Central memory CD8-positive, alpha-beta T cell (primary cell): ENCODE results near the gene IQGAP2.

Experiments
- ATAC-seq: fragments of 150-1000 bp; cut with Tn5 transposase; replicated peaks from 2 replicates; pipeline ENCODE4 v1.10.0; 2022; ENCODE audit warnings: mild to moderate bottlenecking, moderate FRiP score, moderate number of reproducible peaks; ENCODE audit not compliant: poor library complexity, severe bottlenecking; ENCODE audit errors: extremely low read depth
- DNase-seq, 2 donors: peaks; one replicate each; pipeline ENCODE4 v3.0.0; 2021; ENCODE audit warnings: low spot score in 2 of 2
- H3K27ac Mint-ChIP-seq: one replicate; pipeline ENCODE4 v1.8.0; 2022; ENCODE audit warnings: low read depth, mild to moderate bottlenecking, moderate library complexity, mixed read lengths
- H3K27me3 Mint-ChIP-seq: one replicate; pipeline ENCODE4 v1.8.0; 2022; ENCODE audit warnings: mixed read lengths
- H3K36me3 Mint-ChIP-seq: one replicate; pipeline ENCODE4 v1.8.0; 2022; ENCODE audit warnings: mild to moderate bottlenecking, moderate library complexity, mixed read lengths; ENCODE audit not compliant: insufficient read depth
- H3K4me1 Mint-ChIP-seq: one replicate; pipeline ENCODE4 v1.8.0; 2022; ENCODE audit warnings: mixed read lengths
- H3K4me3 Mint-ChIP-seq: one replicate; pipeline ENCODE4 v1.8.0; 2022; ENCODE audit warnings: mild to moderate bottlenecking, moderate library complexity, mixed read lengths
- H3K9me3 Mint-ChIP-seq: one replicate; pipeline ENCODE4 v1.8.0; 2022; ENCODE audit warnings: mixed read lengths

Gene IQGAP2

GRCh38 chr5:76492819-76493189, 89.7 kb downstream of the IQGAP2 start:
- Mint-ChIP-seq H3K9me3 (no peaks in the 10 kb centered on the region), H3K36me3 (peaks cover 13% of the 10 kb centered on the region), H3K4me3 (no peak overlapping the region), H3K27me3 (no peaks in the 10 kb centered on the region), H3K27ac (peak overlapping the region; percentile 42), H3K4me1 (peaks cover 83% of the 10 kb centered on the region)
- no peak for DNase-seq
- ATAC-seq: no peak

GRCh38 chr5:76493190-76493837, 90.2 kb downstream of the IQGAP2 start:
- Mint-ChIP-seq H3K4me1 (peaks cover 82% of the 10 kb centered on the region), H3K36me3 (peaks cover 13% of the 10 kb centered on the region), H3K27me3 (no peaks in the 10 kb centered on the region), H3K27ac (peak overlapping the region; percentile 42), H3K4me3 (no peak overlapping the region), H3K9me3 (no peaks in the 10 kb centered on the region)
- DNase-seq: no peak
- ATAC-seq: no peak

GRCh38 chr5:76494201-76494600, 91.1 kb downstream of the IQGAP2 start:
- ATAC-seq (no peak), DNase-seq (no peak)
- Mint-ChIP-seq H3K36me3 (peaks cover 13% of the 10 kb centered on the region), H3K27ac (peak overlapping the region; percentile 79), H3K4me3 (no peak overlapping the region), H3K27me3 (no peaks in the 10 kb centered on the region), H3K9me3 (no peaks in the 10 kb centered on the region), H3K4me1 (peaks cover 80% of the 10 kb centered on the region)

GRCh38 chr5:76495870-76496269, 92.8 kb downstream of the IQGAP2 start:
- Mint-ChIP-seq H3K4me3 (no peak overlapping the region), H3K9me3 (no peaks in the 10 kb centered on the region), H3K36me3 (peaks cover 11% of the 10 kb centered on the region), H3K4me1 (peaks cover 80% of the 10 kb centered on the region), H3K27me3 (no peaks in the 10 kb centered on the region), H3K27ac (peak overlapping the region; percentile 4)
- DNase-seq: no peak
- ATAC-seq: no peak

GRCh38 chr5:76497065-76497460, 94.0 kb downstream of the IQGAP2 start:
- Mint-ChIP-seq H3K27ac (peak overlapping the region; percentile 4), H3K27me3 (no peaks in the 10 kb centered on the region), H3K36me3 (peaks cover 11% of the 10 kb centered on the region), H3K4me3 (no peak overlapping the region), H3K9me3 (no peaks in the 10 kb centered on the region), H3K4me1 (peaks cover 74% of the 10 kb centered on the region)
- ATAC-seq (no peak), DNase-seq (no peak)

DNA sequence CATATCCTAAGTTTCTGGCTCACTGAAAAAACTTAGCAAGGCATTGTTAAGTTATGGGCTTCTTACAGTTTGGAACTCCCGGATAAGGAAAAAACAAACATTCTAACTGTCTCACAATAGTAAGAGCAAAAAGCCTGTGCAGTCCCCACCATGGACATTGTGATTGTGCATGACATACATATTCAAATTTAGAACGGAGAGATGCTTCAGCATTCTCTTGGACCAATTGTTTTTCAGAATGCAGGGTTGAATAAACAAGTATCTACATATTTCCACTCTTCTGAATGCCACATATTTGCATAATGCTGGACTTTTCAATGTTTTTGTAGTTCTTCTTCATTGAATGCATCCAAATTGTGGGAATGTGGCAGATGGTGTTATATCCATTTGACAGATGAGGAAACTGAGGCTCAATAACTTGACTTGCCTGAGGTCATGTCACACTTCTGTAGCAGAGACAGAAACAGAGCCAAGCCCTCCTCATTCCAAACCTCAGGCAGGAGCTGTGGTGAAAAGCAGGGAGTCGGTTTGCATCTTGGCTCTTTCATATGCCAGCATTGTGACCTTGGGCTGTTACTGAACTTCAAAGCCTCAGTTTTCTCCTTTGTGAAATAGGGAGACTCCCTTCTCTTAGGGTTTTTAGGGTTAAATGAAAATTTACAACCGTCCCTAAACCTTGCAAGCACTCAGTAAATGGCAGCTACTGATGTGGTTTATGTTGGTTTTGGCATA, 95.1 kb downstream of the IQGAP2 start:
- ATAC-seq (no peak), DNase-seq (no peak)
- Mint-ChIP-seq H3K27me3 (no peaks in the 10 kb centered on the region), H3K9me3 (no peaks in the 10 kb centered on the region), H3K27ac (peak overlapping the region; percentile 16), H3K36me3 (peaks cover 8% of the 10 kb centered on the region), H3K4me1 (peaks cover 66% of the 10 kb centered on the region), H3K4me3 (no peak overlapping the region)

- Mint-ChIP-seq H3K36me3 (peaks cover 10% of the 10 kb centered on the region), H3K27me3 (no peaks in the 10 kb centered on the region), H3K27ac (peak overlapping the region; percentile 16), H3K4me3 (no peak overlapping the region), H3K4me1 (peaks cover 67% of the 10 kb centered on the region), H3K9me3 (no peaks in the 10 kb centered on the region)
- ATAC-seq (no peak), DNase-seq (no peak)
Observed at GRCh38 chr5:76499507-76500161, 96.5 kb downstream of the IQGAP2 start.

GRCh38 chr5:76500633-76501393, 97.7 kb downstream of the IQGAP2 start:
- H3K9me3 Mint-ChIP-seq: no peaks in the 10 kb centered on the region
- peaks cover 67% of the 10 kb centered on the region for H3K4me1 Mint-ChIP-seq
- H3K36me3 Mint-ChIP-seq: peaks cover 10% of the 10 kb centered on the region
- ATAC-seq (no peak), DNase-seq (no peak)
- no peak overlapping the region for H3K4me3 Mint-ChIP-seq
- no peaks in the 10 kb centered on the region for H3K27me3 Mint-ChIP-seq
- no peak overlapping the region for H3K27ac Mint-ChIP-seq

GRCh38 chr5:76503929-76504328, 100.8 kb downstream of the IQGAP2 start:
- H3K9me3 Mint-ChIP-seq: no peaks in the 10 kb centered on the region
- no peaks in the 10 kb centered on the region for H3K27me3 Mint-ChIP-seq
- peaks cover 56% of the 10 kb centered on the region for H3K4me1 Mint-ChIP-seq
- ATAC-seq: no peak
- H3K4me3 Mint-ChIP-seq: no peak overlapping the region
- peaks cover 9% of the 10 kb centered on the region for H3K36me3 Mint-ChIP-seq
- no peak for DNase-seq
- peak overlapping the region; percentile 2 for H3K27ac Mint-ChIP-seq

- no peak for DNase-seq
- Mint-ChIP-seq H3K9me3 (no peaks in the 10 kb centered on the region), H3K27ac (peak overlapping the region; percentile 2), H3K4me3 (no peak overlapping the region), H3K27me3 (no peaks in the 10 kb centered on the region), H3K4me1 (peaks cover 47% of the 10 kb centered on the region), H3K36me3 (peaks cover 6% of the 10 kb centered on the region)
- ATAC-seq: no peak
Observed at GRCh38 chr5:76504901-76505564, 101.9 kb downstream of the IQGAP2 start.

GRCh38 chr5:76513476-76513875, 110.4 kb downstream of the IQGAP2 start:
- Mint-ChIP-seq H3K36me3 (peaks cover 5% of the 10 kb centered on the region), H3K27ac (no peak overlapping the region), H3K27me3 (no peaks in the 10 kb centered on the region), H3K4me3 (no peak overlapping the region), H3K9me3 (no peaks in the 10 kb centered on the region), H3K4me1 (peaks cover 30% of the 10 kb centered on the region)
- ATAC-seq (no peak), DNase-seq (no peak)

DNA sequence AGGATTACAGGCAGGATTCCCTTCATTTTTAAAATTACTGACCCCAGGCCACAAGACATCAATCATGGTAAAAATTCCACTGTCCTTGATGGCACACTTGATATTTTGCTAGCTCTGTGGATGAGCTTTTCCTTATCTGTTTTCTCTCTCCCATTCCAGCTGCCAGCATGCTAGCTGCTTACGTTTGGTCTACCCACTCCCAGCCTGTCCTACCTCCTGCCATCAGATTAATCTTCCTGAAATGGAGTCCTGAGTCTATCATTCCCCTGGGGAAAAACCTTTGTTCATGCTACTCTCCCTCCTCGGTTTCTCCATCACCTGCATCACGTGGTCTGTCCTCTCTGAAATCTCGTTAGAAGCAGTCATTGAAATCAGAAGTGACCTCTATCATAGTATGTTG, 111.2 kb downstream of the IQGAP2 start:
- no peak for DNase-seq
- H3K4me3 Mint-ChIP-seq: no peak overlapping the region
- peak overlapping the region; percentile 20 for H3K27ac Mint-ChIP-seq
- no peaks in the 10 kb centered on the region for H3K9me3 Mint-ChIP-seq
- H3K27me3 Mint-ChIP-seq: no peaks in the 10 kb centered on the region
- peaks cover 4% of the 10 kb centered on the region for H3K36me3 Mint-ChIP-seq
- no peak for ATAC-seq
- H3K4me1 Mint-ChIP-seq: peaks cover 36% of the 10 kb centered on the region
